ENCODE measurements around the gene EFCAB13.
"Not testable (repeated sequence)": the region's sequence is repeated elsewhere in the genome, so short reads cannot be mapped to it uniquely, and the experiment has no call there.

- not testable (repeated sequence) for TF ChIP-seq CTCF (IDR thresholded peaks at IDR 0.05; ENCODE audit: poor library complexity); EZH2 (IDR thresholded peaks at IDR 0.05; ENCODE audit: borderline replicate concordance)
Measured at GRCh38 chr17:47397532-47398128, 73.9 kb downstream of the EFCAB13 start.

All from hepatocyte (in vitro differentiated cells).